Mucosa of gallbladder (tissue), 1 donor: ENCODE results near the gene BCL11A. TPM values are rescaled to one million over a fixed set of nuclear protein-coding genes. Genes with fewer than 3 reads are reported as not detected.

Source experiments
- DNase-seq: peaks from one replicate; pipeline ENCODE4 v3.0.0-alpha.2; 2020; ENCODE audit warnings: low spot score
- total RNA-seq: library from RNA; stranded (reverse); gene quantifications from one replicate; pipeline ENCODE4 v1.2.1, GENCODE V29; 2021
- donor health status: DM: no; HTN: no; CAD: no.

Gene BCL11A
- total RNA-seq, 1 donor from 2014 or later: 21.3 TPM

GRCh38 chr2:60546756-60547420 lies 6.6 kb downstream of the BCL11A start:
- DNase-seq: no peak

- no peak for DNase-seq
Measured at GRCh38 chr2:60544954-60545560, 8.4 kb downstream of the BCL11A start.

GRCh38 chr2:60544062-60544461 lies 9.4 kb downstream of the BCL11A start:
- DNase-seq: no peak

- no peak for DNase-seq
Measured at GRCh38 chr2:60541056-60541651, 12.3 kb downstream of the BCL11A start.

- DNase-seq: no peak
Measured at GRCh38 chr2:60540074-60540473, 13.4 kb downstream of the BCL11A start.

GRCh38 chr2:60539140-60539539 lies 14.3 kb downstream of the BCL11A start:
- no peak for DNase-seq

GRCh38 chr2:60538101-60538500 lies 15.4 kb downstream of the BCL11A start:
- DNase-seq: no peak

- no peak for DNase-seq
Measured at GRCh38 chr2:60536746-60537145, 16.7 kb downstream of the BCL11A start.

- no peak for DNase-seq
Measured at GRCh38 chr2:60535685-60536312, 17.7 kb downstream of the BCL11A start.

GRCh38 chr2:60534892-60535684 lies 18.4 kb downstream of the BCL11A start:
- no peak for DNase-seq

- DNase-seq: no peak
Measured at GRCh38 chr2:60534052-60534685, 19.3 kb downstream of the BCL11A start.

GRCh38 chr2:60533101-60534051 lies 20.1 kb downstream of the BCL11A start:
- no peak for DNase-seq

GRCh38 chr2:60532421-60532820 lies 21.0 kb downstream of the BCL11A start:
- DNase-seq: no peak

GRCh38 chr2:60531701-60532133 lies 21.7 kb downstream of the BCL11A start:
- no peak for DNase-seq

- DNase-seq: peak; percentile 89
Measured at GRCh38 chr2:60530660-60531281, 22.7 kb downstream of the BCL11A start.

GRCh38 chr2:60529785-60530627 lies 23.4 kb downstream of the BCL11A start:
- peak; percentile 59 for DNase-seq

- no peak for DNase-seq
Measured at GRCh38 chr2:60529136-60529784, 24.2 kb downstream of the BCL11A start.

- DNase-seq: no peak
Measured at GRCh38 chr2:60528281-60529020, 25.0 kb downstream of the BCL11A start.
